Thymus (tissue), 11 donors: ENCODE measurements around the gene CLDN3. TPM values are rescaled to one million over a fixed set of nuclear protein-coding genes. Genes with fewer than 3 reads are reported as not detected.
"Not testable (repeated sequence)": the region's sequence is repeated elsewhere in the genome, so short reads cannot be mapped to it uniquely, and the experiment has no call there.

Experiments used
- DNase-seq, 9 donors: peaks; one replicate each; pipeline ENCODE4 v3.0.0-alpha.2; 2013; ENCODE audit warnings: low spot score in 9 of 9, low read depth in 6 of 9, missing footprints in 1 of 9
- H3K27ac ChIP-seq, 2 donors: one replicate each; pipeline ENCODE4 v1.5.1; 2013; ENCODE audit warnings: control low read depth in 1 of 2, low read depth in 1 of 2, low read length in 1 of 2, mild to moderate bottlenecking in 1 of 2, moderate library complexity in 1 of 2
- H3K27me3 ChIP-seq, 2 donors: one replicate each; pipeline ENCODE4 v1.5.1; 2013; ENCODE audit warnings: low read length in 1 of 2; ENCODE audit not compliant: control insufficient read depth in 2 of 2, insufficient read depth in 1 of 2
- H3K36me3 ChIP-seq, 2 donors: one replicate each; pipeline ENCODE4 v1.5.1; 2013; ENCODE audit warnings: low read length in 1 of 2, mild to moderate bottlenecking in 1 of 2, moderate library complexity in 1 of 2; ENCODE audit not compliant: control insufficient read depth in 2 of 2, insufficient read depth in 2 of 2
- H3K4me1 ChIP-seq, 2 donors: one replicate each; pipeline ENCODE4 v1.5.1; 2013; ENCODE audit warnings: low read length in 2 of 2; ENCODE audit not compliant: control insufficient read depth in 2 of 2, insufficient read depth in 2 of 2
- H3K4me3 ChIP-seq, 2 donors: one replicate each; pipeline ENCODE4 v1.5.1; 2013; ENCODE audit warnings: low read length in 2 of 2, control low read depth in 1 of 2, mild to moderate bottlenecking in 1 of 2
- H3K9me3 ChIP-seq, 2 donors: one replicate each; pipeline ENCODE4 v1.5.1; 2013; ENCODE audit warnings: low read length in 1 of 2, mild to moderate bottlenecking in 1 of 2; ENCODE audit not compliant: control insufficient read depth in 2 of 2, insufficient read depth in 1 of 2
- WGBS: extraction: QIAGEN DNeasy Blood & Tissue Kit; methylation state at CpG from one replicate; pipeline ENCODE4 v1.1.7; 2013; 5-methylcytosine and 5-hydroxymethylcytosine counted together
- polyA plus RNA-seq: library from polyadenylated mRNA; stranded (reverse); fragments of 200-250 nt; gene quantifications from one replicate; pipeline ENCODE4 v1.2.3, GENCODE V29; 2013
- total RNA-seq: library from RNA; stranded (reverse); fragments of 120-200 nt; gene quantifications from one replicate; pipeline ENCODE4 v1.2.4, GENCODE V29; 2013
- donor health status: healthy.

CLDN3 gene
- total and polyA plus RNA-seq, 2 donors, result 6.0 to 20.9 TPM

DNA sequence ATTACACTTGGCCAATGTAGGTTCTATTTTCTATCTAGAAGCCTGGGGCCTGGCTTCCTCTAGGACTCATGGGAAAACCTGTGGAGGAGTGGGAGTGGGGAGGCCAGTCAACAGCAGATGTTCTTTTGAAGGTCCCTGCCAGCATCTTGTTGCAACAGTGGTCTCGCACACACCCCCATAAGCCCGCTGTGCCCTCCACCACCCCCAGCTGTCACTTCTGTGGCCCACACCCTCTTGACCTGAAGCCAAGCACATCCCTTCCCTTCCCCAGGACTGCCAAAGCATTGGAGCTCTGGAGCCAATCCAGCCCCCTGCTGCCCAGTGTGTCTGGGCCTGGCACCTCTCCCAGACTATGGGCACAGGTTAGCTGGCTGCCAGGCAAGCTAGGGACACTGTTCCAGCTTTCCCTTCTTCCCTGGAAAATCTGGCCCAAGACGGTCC, 48.7 kb downstream of the CLDN3 start:
- WGBS, result 69% methylated on average over 3 of the region's 3 CpGs
- no peaks in the 10 kb centered on the region for H3K36me3 ChIP-seq
- H3K27me3 ChIP-seq, result peaks cover 22 to 52% of the 10 kb centered on the region in 2 donors
- peaks cover 0 to 3% of the 10 kb centered on the region in 2 donors for H3K9me3 ChIP-seq
- peaks cover 10 to 30% of the 10 kb centered on the region in 2 donors for H3K4me1 ChIP-seq
- H3K27ac ChIP-seq, result no peak overlapping the region
- H3K4me3 ChIP-seq, result no peak overlapping the region
- no peak for DNase-seq

DNA sequence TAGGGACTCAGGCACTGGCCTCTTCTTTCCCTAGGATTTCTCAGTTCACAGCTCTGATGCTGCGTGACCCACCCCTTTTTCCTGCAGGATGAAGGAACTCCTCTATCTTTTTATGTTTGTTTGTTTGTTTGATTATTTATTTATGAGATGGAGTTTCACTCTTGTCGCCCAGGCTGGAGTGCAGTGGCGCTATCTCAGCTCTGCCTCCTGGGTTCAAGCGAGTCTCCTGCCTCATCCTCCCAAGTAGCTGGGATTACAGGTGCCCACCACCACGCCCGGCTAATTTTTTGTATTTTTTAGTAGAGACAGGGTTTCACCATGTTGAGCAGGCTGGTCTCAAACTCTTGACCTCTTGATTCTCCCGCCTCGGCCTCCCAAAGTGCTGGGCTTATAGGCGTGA, 49.6 kb downstream of the CLDN3 start:
- H3K4me1 ChIP-seq, result peaks cover 10 to 40% of the 10 kb centered on the region in 2 donors
- not testable (repeated sequence) for H3K9me3 ChIP-seq, H3K27ac ChIP-seq, DNase-seq, H3K36me3 ChIP-seq, H3K4me3 ChIP-seq
- WGBS, result 94% methylated on average over 9 of the region's 9 CpGs
- H3K27me3 ChIP-seq, result peaks cover 22 to 48% of the 10 kb centered on the region in 2 donors

DNA sequence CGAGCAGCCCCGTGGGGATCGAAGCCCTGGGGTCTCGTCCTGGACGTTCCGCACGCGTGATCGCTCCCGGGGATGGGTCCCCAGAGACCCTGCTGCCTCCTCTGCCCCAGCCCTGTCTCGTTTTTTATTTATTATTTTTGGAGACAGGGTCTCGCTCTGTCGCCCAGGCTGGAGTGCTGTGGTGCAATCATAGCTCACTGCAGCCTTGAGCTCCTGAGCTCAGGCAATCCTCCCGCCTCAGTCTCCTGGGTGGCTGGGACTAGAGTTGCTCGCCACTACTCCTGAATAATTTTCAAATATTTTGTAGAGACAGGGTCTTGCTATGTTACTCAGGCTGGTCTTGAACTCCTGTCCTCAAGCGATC, 50.3 kb downstream of the CLDN3 start:
- Histone ChIP-seq H3K27ac (no peak overlapping the region), H3K4me1 (peaks cover 10 to 43% of the 10 kb centered on the region in 2 donors), H3K36me3 (no peaks in the 10 kb centered on the region), H3K4me3 (peak overlapping the region in 1 of 2 donors; percentile 63), H3K9me3 (peaks cover 0 to 3% of the 10 kb centered on the region in 2 donors), H3K27me3 (peaks cover 22 to 46% of the 10 kb centered on the region in 2 donors)
- no peak for DNase-seq
- 15% methylated on average over 16 of the region's 16 CpGs for WGBS

Other genes starting within 250 kb of the CLDN3 start
- 50.1 TPM for gene BAZ1B, start 248.0 kb downstream of the CLDN3 start, total RNA-seq
- 18.7 TPM for gene BAZ1B, start 248.0 kb downstream of the CLDN3 start, polyA plus RNA-seq
- 13.3 TPM for gene BCL7B, start 212.6 kb downstream of the CLDN3 start, total RNA-seq
- gene BCL7B, start 212.6 kb downstream of the CLDN3 start, polyA plus RNA-seq, result 54.9 TPM
- 18.2 TPM for gene TBL2, start 191.7 kb downstream of the CLDN3 start, total RNA-seq
- 16.1 TPM for gene TBL2, start 191.7 kb downstream of the CLDN3 start, polyA plus RNA-seq
- gene MLXIPL, start 145.7 kb downstream of the CLDN3 start, total RNA-seq, result 0.05 TPM
- 25.3 TPM for gene MLXIPL, start 145.7 kb downstream of the CLDN3 start, polyA plus RNA-seq
- gene VPS37D, start 102.4 kb downstream of the CLDN3 start, total RNA-seq, result 1.2 TPM
- 2.7 TPM for gene VPS37D, start 102.4 kb downstream of the CLDN3 start, polyA plus RNA-seq
- gene DNAJC30, start 86.8 kb downstream of the CLDN3 start, total RNA-seq, result 3.7 TPM
- gene DNAJC30, start 86.8 kb downstream of the CLDN3 start, polyA plus RNA-seq, result 8.0 TPM
- gene BUD23, start 86.7 kb downstream of the CLDN3 start, total RNA-seq, result 43.4 TPM
- 71.0 TPM for gene BUD23, start 86.7 kb downstream of the CLDN3 start, polyA plus RNA-seq
- gene STX1A, start 50.6 kb downstream of the CLDN3 start, total RNA-seq, result 2.2 TPM
- 5.4 TPM for gene STX1A, start 50.6 kb downstream of the CLDN3 start, polyA plus RNA-seq
- gene ABHD11, start 31.5 kb downstream of the CLDN3 start, total RNA-seq, result 10.2 TPM
- gene ABHD11, start 31.5 kb downstream of the CLDN3 start, polyA plus RNA-seq, result 22.8 TPM
- gene CLDN4, start 60.7 kb upstream of the CLDN3 start, total RNA-seq, result 13.4 TPM
- gene CLDN4, start 60.7 kb upstream of the CLDN3 start, polyA plus RNA-seq, result 38.4 TPM
- gene METTL27, start 72.2 kb upstream of the CLDN3 start, total RNA-seq, result 2.2 TPM
- gene METTL27, start 72.2 kb upstream of the CLDN3 start, polyA plus RNA-seq, result 1.3 TPM
- 0.09 TPM for gene TMEM270, start 90.9 kb upstream of the CLDN3 start, total RNA-seq
- 0.46 TPM for gene TMEM270, start 90.9 kb upstream of the CLDN3 start, polyA plus RNA-seq